ENCODE data around the gene LAMP2.

Gene LAMP2

DNA sequence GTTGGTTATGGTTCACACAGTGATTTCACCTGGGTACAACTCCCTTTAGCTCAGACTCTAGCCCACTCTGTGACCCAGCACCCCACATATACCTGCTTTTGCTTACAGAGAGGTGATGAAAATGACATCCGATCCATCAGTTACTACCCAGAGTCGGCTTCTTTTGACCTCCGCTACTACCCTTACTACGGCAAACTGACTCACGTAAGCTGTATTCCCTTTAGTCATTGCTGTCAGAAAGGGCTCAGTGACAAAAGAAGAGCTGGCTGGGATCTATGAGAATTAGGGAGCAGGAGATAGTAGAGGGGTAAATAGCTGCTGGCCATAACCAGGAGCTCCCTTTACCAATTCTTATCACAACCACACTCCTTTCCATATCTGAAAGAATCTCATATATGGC is 90.5 kb downstream of the LAMP2 start:
- DNase-seq (ENCODE audit: low read depth) = no peak
- H3K4me3 ChIP-seq (ENCODE audit: low read depth, low read length) = no peak overlapping the region
- TF ChIP-seq, protein P1, sequence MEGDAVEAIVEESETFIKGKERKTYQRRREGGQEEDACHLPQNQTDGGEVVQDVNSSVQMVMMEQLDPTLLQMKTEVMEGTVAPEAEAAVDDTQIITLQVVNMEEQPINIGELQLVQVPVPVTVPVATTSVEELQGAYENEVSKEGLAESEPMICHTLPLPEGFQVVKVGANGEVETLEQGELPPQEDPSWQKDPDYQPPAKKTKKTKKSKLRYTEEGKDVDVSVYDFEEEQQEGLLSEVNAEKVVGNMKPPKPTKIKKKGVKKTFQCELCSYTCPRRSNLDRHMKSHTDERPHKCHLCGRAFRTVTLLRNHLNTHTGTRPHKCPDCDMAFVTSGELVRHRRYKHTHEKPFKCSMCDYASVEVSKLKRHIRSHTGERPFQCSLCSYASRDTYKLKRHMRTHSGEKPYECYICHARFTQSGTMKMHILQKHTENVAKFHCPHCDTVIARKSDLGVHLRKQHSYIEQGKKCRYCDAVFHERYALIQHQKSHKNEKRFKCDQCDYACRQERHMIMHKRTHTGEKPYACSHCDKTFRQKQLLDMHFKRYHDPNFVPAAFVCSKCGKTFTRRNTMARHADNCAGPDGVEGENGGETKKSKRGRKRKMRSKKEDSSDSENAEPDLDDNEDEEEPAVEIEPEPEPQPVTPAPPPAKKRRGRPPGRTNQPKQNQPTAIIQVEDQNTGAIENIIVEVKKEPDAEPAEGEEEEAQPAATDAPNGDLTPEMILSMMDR (IDR thresholded peaks at IDR 0.05; ENCODE audit: low read depth, low read length, missing control alignments) = no peak
- in situ Hi-C loops (cut with HindIII; ENCODE audit: low sequenced_read_pairs) = no loop called here

All from astrocyte of the cerebellum (primary cell).